HepG2 (cell line): ENCODE data around the gene AKT2. TPM values are rescaled to one million over a fixed set of nuclear protein-coding genes. Genes with fewer than 3 reads are reported as not detected.

Source experiments
- ATAC-seq: fragments of 200-7000 bp; cut with Tn5 transposase; 3 replicates; pipeline ENCODE4 v1.9.1; 2020; ENCODE audit warnings: mild to moderate bottlenecking, moderate library complexity
- BruUV-seq: library from RNA; stranded (reverse); fragments of 400-500 nt; replicated peaks from 2 replicates; lab custom pipeline; 2021; lab: Mats Ljungman, UMichigan
- CTCF ChIA-PET: fragments of 300-600 bp; formaldehyde crosslinking; extraction: SDS; loops from one replicate; lab custom pipeline; 2021; ENCODE audit warnings: low total read pairs, inconsistent platforms, low intra/inter-chr PET ratio; lab: Yijun Ruan, JAX
- POLR2A ChIA-PET: fragments of 350-600 bp; sonication (Branson Sonifier 250); formaldehyde crosslinking; loops from one replicate; lab custom pipeline; 2020; ENCODE audit warnings: antibody characterized with exemption, inconsistent platforms; lab: Yijun Ruan, JAX
- DNase-seq: peaks from one replicate; pipeline ENCODE4 v3.0.0-alpha.2; 2015; ENCODE audit warnings: low spot score
- FAIRE-seq: peaks from 3 replicates; lab custom pipeline; 2011; peaks lifted over from hg19 to GRCh38; lab: Jason Lieb, UNC
- H2AFZ ChIP-seq: one replicate; pipeline ENCODE4 v1.6.1; 2011; ENCODE audit warnings: low read length, inconsistent platforms
- H3K27ac ChIP-seq: fragments of 300-600 bp; 3 replicates; pipeline ENCODE4 v1.8.0; 2011; ENCODE audit warnings: mixed run types, mild to moderate bottlenecking, mixed read lengths, low read length, inconsistent platforms; ENCODE audit not compliant: insufficient read depth; ENCODE audit errors: extremely low read length
- H3K27me3 ChIP-seq, 2 experiments: fragments of 200-600 bp in 1 of 2; 2 replicates in 1 of 2; 3 replicates in 1 of 2; pipeline versions ENCODE4 v1.6.0 to v1.8.0; 2011; ENCODE audit warnings: low read length in 2 of 2, mild to moderate bottlenecking in 2 of 2, moderate library complexity in 2 of 2, inconsistent platforms in 1 of 2; ENCODE audit not compliant: insufficient read depth in 2 of 2, control insufficient read depth in 1 of 2
- H3K36me3 ChIP-seq, 2 experiments: fragments of 200-600 bp in 1 of 2; replicated peaks in 1 of 2; 2 replicates in 1 of 2; 3 replicates in 1 of 2; pipeline versions ENCODE4 v1.5.1 to v1.8.0; 2011; ENCODE audit warnings: low read length in 2 of 2, inconsistent platforms in 1 of 2; ENCODE audit not compliant: insufficient read depth in 2 of 2, control insufficient read depth in 1 of 2
- H3K4me1 ChIP-seq: 2 replicates; pipeline ENCODE4 v1.5.1; 2012; ENCODE audit warnings: low read length, inconsistent platforms; ENCODE audit not compliant: insufficient read depth
- H3K4me2 ChIP-seq: 2 replicates; pipeline ENCODE4 v1.6.0; 2011; ENCODE audit warnings: low read depth, low read length, inconsistent platforms
- H3K4me3 ChIP-seq, 3 experiments: fragments of 200-600 bp in 1 of 3; sonication (generic), shearing (Covaris generic) in 1 of 3; replicated peaks in 1 of 3; 2 replicates each; pipeline ENCODE4 v1.5.1; 2011 to 2016; ENCODE audit warnings: low read length in 3 of 3, inconsistent platforms in 2 of 3, low read depth in 2 of 3, mild to moderate bottlenecking in 2 of 3, control low read depth in 1 of 3, mixed read lengths in 1 of 3; ENCODE audit not compliant: insufficient read depth in 1 of 3
- H3K79me2 ChIP-seq: one replicate; pipeline ENCODE4 v1.6.1; 2011; ENCODE audit warnings: low read length, inconsistent platforms; ENCODE audit not compliant: insufficient read depth
- H3K9ac ChIP-seq: 2 replicates; pipeline ENCODE4 v1.6.0; 2011; ENCODE audit warnings: mild to moderate bottlenecking, low read depth, low read length, inconsistent platforms; ENCODE audit not compliant: insufficient read depth
- H3K9me3 ChIP-seq: 2 replicates; pipeline ENCODE4 v1.5.1; 2012; ENCODE audit warnings: mild to moderate bottlenecking, low read length
- H4K20me1 ChIP-seq: 2 replicates; pipeline ENCODE4 v1.6.0; 2011; ENCODE audit warnings: inconsistent platforms, mild to moderate bottlenecking, low read length, moderate library complexity; ENCODE audit not compliant: insufficient read depth
- ISX ChIP-seq: sonication (generic); formaldehyde crosslinking; conservative IDR thresholded peaks from 2 replicates; pipeline ENCODE4 v1.5.0; 2020; ENCODE audit warnings: missing genetic modification reagents
- SALL1 ChIP-seq: sonication (generic); formaldehyde crosslinking; IDR thresholded peaks from 2 replicates; pipeline ENCODE4 v1.8.0; 2022; ENCODE audit warnings: mild to moderate bottlenecking, missing genetic modification reagents
- TBL1XR1 ChIP-seq: fragments of 150-350 bp; IDR thresholded peaks from 2 replicates; pipeline ENCODE4 v1.6.1; 2014; ENCODE audit warnings: borderline replicate concordance, low read length; ENCODE audit not compliant: partially characterized antibody
- TRIM24 ChIP-seq: sonication (generic); formaldehyde crosslinking; IDR thresholded peaks from 2 replicates; pipeline ENCODE4 v1.8.0; 2022; ENCODE audit warnings: mild to moderate bottlenecking, missing genetic modification reagents
- WGBS: methylation state at CpG from one replicate; pipeline ENCODE4 v1.1.6; 2017; ENCODE audit warnings: low lambda C conversion rate; 5-methylcytosine and 5-hydroxymethylcytosine counted together
- in situ Hi-C: cut with HindIII; loops from 2 replicates; pipeline ENCODE4 v1.10.0; 2017; ENCODE audit warnings: low pct_unique_long_range_greater_than_20kb; ENCODE audit not compliant: extremely low pct_ligation_motif_present
- intact Hi-C: fragments of 100-400 bp; cut with micrococcal nuclease; formaldehyde crosslinking; loops from one replicate; pipeline ENCODE4 v1.10.0; 2022; ENCODE audit not compliant: unreplicated experiment
- polyA plus RNA-seq, 8 experiments: library from polyadenylated mRNA; depleted of rRNA in 3 of 8; stranded (reverse) in 7 of 8; unstranded in 1 of 8; fragments of >200 nt; fragmentation: Illumina TruSeq in 4 of 8; extraction: Trizol in 4 of 8; gene quantifications; 2 replicates each; pipeline versions ENCODE4 v1.2.1 to v1.2.3, GENCODE V29; 2011 to 2016; ENCODE audit warnings: low read depth in 4 of 8, missing spikeins in 1 of 8, mixed read lengths in 1 of 8; ENCODE audit not compliant: insufficient read depth in 1 of 8
- total RNA-seq, 5 experiments: library from RNA; depleted of rRNA; stranded (reverse); fragments of >200 nt; fragmentation: Illumina TruSeq; extraction: Trizol; gene quantifications; 2 replicates each; pipeline ENCODE4 v1.2.3, GENCODE V29; 2016; ENCODE audit warnings: low read depth in 1 of 5
- TF ChIP-seq, protein P1 (sequence below), 2 experiments: IDR thresholded peaks; 2 replicates each; pipeline ENCODE4 v1.6.1; 2011 to 2012; ENCODE audit warnings: low read length in 2 of 2, borderline replicate concordance in 1 of 2, low read depth in 1 of 2, mild to moderate bottlenecking in 1 of 2, moderate library complexity in 1 of 2

The AKT2 gene
- total and polyA plus RNA-seq, 2 of the 13 experiments (the other 11 are each of a cell fraction or from before 2014, with no cell fraction given), result 82.1 to 173 TPM

DNA sequence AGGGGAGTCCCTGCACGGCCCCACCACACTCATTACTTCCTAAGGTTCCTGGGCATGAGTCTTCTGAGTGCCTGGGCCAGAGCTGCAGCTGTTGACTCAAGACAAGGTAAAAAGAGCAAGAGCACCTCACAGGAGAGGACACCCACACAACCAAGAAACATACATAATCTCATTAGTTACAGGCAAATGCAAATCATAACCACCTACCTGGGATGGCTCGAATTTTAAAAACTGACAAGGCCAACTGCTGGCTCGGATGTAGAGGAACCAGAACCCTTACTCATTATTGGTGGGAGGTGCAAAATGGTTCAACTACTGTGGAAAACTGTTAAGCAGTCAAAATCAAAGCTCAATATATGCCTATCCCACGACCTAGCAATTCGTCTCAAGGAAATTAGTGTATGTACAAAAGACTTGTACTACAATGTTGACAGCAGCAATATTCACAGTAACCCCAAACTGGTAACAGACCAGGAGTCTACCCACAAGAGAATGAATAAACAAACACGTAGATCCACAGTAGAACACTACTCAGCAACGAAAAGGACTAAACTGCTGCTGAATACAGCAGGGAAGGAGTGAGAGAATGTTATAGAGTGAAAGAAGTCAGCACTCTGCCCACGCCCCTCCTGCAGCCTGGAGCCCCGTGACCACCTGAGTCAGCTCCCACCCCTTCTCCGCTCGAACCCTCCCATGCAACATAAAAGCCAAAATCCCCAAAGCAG, 15.8 kb downstream of the AKT2 start:
- in situ Hi-C loops, result no loop called here
- POLR2A ChIA-PET, result no interaction called here
- no peak for FAIRE-seq

More for the DNA sequence above, 15.8 kb downstream of the AKT2 start:
- H3K4me1 ChIP-seq, result peaks cover 19% of the 10 kb centered on the region
- no peak for ATAC-seq
- H3K27ac ChIP-seq, result no peak overlapping the region
- H3K36me3 ChIP-seq, result peaks cover 6 to 27% of the 10 kb centered on the region in 2 experiments; a peak in 3 of 5 replicates
- H3K9me3 ChIP-seq, result no peaks in the 10 kb centered on the region
- no peak for DNase-seq
- TF ChIP-seq, protein P1, sequence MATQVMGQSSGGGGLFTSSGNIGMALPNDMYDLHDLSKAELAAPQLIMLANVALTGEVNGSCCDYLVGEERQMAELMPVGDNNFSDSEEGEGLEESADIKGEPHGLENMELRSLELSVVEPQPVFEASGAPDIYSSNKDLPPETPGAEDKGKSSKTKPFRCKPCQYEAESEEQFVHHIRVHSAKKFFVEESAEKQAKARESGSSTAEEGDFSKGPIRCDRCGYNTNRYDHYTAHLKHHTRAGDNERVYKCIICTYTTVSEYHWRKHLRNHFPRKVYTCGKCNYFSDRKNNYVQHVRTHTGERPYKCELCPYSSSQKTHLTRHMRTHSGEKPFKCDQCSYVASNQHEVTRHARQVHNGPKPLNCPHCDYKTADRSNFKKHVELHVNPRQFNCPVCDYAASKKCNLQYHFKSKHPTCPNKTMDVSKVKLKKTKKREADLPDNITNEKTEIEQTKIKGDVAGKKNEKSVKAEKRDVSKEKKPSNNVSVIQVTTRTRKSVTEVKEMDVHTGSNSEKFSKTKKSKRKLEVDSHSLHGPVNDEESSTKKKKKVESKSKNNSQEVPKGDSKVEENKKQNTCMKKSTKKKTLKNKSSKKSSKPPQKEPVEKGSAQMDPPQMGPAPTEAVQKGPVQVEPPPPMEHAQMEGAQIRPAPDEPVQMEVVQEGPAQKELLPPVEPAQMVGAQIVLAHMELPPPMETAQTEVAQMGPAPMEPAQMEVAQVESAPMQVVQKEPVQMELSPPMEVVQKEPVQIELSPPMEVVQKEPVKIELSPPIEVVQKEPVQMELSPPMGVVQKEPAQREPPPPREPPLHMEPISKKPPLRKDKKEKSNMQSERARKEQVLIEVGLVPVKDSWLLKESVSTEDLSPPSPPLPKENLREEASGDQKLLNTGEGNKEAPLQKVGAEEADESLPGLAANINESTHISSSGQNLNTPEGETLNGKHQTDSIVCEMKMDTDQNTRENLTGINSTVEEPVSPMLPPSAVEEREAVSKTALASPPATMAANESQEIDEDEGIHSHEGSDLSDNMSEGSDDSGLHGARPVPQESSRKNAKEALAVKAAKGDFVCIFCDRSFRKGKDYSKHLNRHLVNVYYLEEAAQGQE (IDR thresholded peaks at IDR 0.05; ENCODE audit: borderline replicate concordance in 1 of 2, low read depth in 1 of 2, low read length in 2 of 2), result no peak
- TF ChIP-seq TRIM24 (CRISPR knock-in tag) (no peak), TBL1XR1 (no peak), SALL1 (CRISPR knock-in tag) (no peak), ISX (no peak)
- H3K79me2 ChIP-seq, result peaks cover 83% of the 10 kb centered on the region
- intact Hi-C loops, result no loop called here
- H2AFZ ChIP-seq, result no peak overlapping the region
- CTCF ChIA-PET, result no interaction called here
- 96% methylated on average over 11 of the region's 11 CpGs for WGBS
- H3K4me2 ChIP-seq, result no peak overlapping the region
- peaks cover 47% of the 10 kb centered on the region; the same call in 1 of the 2 replicates for H4K20me1 ChIP-seq
- no peak overlapping the region for H3K9ac ChIP-seq
- no peaks in the 10 kb centered on the region for H3K27me3 ChIP-seq
- H3K4me3 ChIP-seq, result no peak overlapping the region
- no TSS peak for BruUV-seq
